MM.1S (cell line): ENCODE results near the gene FGF14.

ENCODE experiments used
- EZH2 ChIP-seq: fragments of 300-600 bp; sonication (generic); optimal IDR thresholded peaks from 2 replicates; pipeline ENCODE3; 2017; ENCODE audit warnings: low read depth, mild to moderate bottlenecking, antibody characterized with exemption, low read length, mixed read lengths
- EZH2phosphoT487 ChIP-seq: fragments of 300-600 bp; sonication (generic); IDR thresholded peaks from 2 replicates; pipeline ENCODE4 v1.6.1; 2018; ENCODE audit warnings: antibody characterized with exemption, low read length
- TF ChIP-seq, protein P1 (sequence below): fragments of 300-600 bp; sonication (generic); IDR thresholded peaks from 2 replicates; pipeline ENCODE4 v1.5.1; 2016; ENCODE audit warnings: antibody characterized with exemption, low read length, mixed read lengths

GRCh38 chr13:102185375-102185984 is 216.4 kb downstream of the FGF14 start:
- TF ChIP-seq, protein P1, sequence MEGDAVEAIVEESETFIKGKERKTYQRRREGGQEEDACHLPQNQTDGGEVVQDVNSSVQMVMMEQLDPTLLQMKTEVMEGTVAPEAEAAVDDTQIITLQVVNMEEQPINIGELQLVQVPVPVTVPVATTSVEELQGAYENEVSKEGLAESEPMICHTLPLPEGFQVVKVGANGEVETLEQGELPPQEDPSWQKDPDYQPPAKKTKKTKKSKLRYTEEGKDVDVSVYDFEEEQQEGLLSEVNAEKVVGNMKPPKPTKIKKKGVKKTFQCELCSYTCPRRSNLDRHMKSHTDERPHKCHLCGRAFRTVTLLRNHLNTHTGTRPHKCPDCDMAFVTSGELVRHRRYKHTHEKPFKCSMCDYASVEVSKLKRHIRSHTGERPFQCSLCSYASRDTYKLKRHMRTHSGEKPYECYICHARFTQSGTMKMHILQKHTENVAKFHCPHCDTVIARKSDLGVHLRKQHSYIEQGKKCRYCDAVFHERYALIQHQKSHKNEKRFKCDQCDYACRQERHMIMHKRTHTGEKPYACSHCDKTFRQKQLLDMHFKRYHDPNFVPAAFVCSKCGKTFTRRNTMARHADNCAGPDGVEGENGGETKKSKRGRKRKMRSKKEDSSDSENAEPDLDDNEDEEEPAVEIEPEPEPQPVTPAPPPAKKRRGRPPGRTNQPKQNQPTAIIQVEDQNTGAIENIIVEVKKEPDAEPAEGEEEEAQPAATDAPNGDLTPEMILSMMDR = no peak
- TF ChIP-seq EZH2phosphoT487 (no peak), EZH2 (no peak)
